Measurements from ENCODE around the gene ODAD4. TPM values are rescaled to one million over a fixed set of nuclear protein-coding genes. Genes with fewer than 3 reads are reported as not detected.

ODAD4 gene
- total RNA-seq, 1 experiment from 2014 or later = 0.98 TPM

GRCh38 chr17:41919165-41919817, 11.1 kb upstream of the ODAD4 start:
- peak; percentile 76 for ATAC-seq
- no peaks in the 10 kb centered on the region for H3K9me3 ChIP-seq (ENCODE audit: control insufficient read depth in 1 of 2, insufficient read depth in 1 of 2, low read depth in 1 of 2, low read length in 2 of 2)
- TSS peak; percentile 77 for BruUV-seq (replicated peaks)
- H4K20me1 ChIP-seq (ENCODE audit: insufficient read depth) = no peaks in the 10 kb centered on the region
- peaks cover 45% of the 10 kb centered on the region for H3K79me2 ChIP-seq (ENCODE audit: insufficient read depth, low read length)
- H3K27me3 ChIP-seq (ENCODE audit: insufficient read depth, low read length) = no peaks in the 10 kb centered on the region
- intact Hi-C loops (cut with micrococcal nuclease) = no loop called here
- peak; percentile 48 for DNase-seq (ENCODE audit: low read depth, low spot score)
- H3K9me2 ChIP-seq (ENCODE audit: insufficient read depth) = 0 out of 2 replicates have a peak, but pooled peaks cover 3% of the 10 kb centered on the region
- H3K4me3 ChIP-seq (replicated peaks in 1 of 2; ENCODE audit: low read depth in 1 of 2, low read length in 2 of 2) = peak overlapping the region; percentile 58 to 99
- H3K36me3 ChIP-seq (ENCODE audit: control insufficient read depth in 1 of 2, insufficient read depth in 2 of 2, low read length in 2 of 2) = peaks cover 0 to 2% of the 10 kb centered on the region in 2 experiments; a peak in 1 of 4 replicates
- peak overlapping the region; percentile 100 for H3K4me2 ChIP-seq (ENCODE audit: low read length)
- H2AFZ ChIP-seq (ENCODE audit: low read depth, low read length, poor library complexity, severe bottlenecking) = peak overlapping the region; percentile 1
- H3K4me1 ChIP-seq (ENCODE audit: control insufficient read depth in 1 of 2, insufficient read depth in 2 of 2, low read length in 2 of 2) = peaks cover 21 to 38% of the 10 kb centered on the region in 2 experiments
- TF ChIP-seq ZNF274 (IDR thresholded peaks at IDR 0.05; ENCODE audit: low read depth, low read length) (no peak), SIN3A (IDR thresholded peaks at IDR 0.05; ENCODE audit: low read depth) (no peak), TCF7L2 (IDR thresholded peaks at IDR 0.05; ENCODE audit: borderline replicate concordance, extremely low read depth, insufficient read depth, insufficient read length) (no peak), RAD21 (IDR thresholded peaks at IDR 0.05; ENCODE audit: low read depth) (no peak), ZBTB33 (IDR thresholded peaks at IDR 0.05; ENCODE audit: extremely low read depth, insufficient replicate concordance, low read length) (no peak), EZH2phosphoT487 (IDR thresholded peaks at IDR 0.05; ENCODE audit: borderline replicate concordance) (no peak), SRF (IDR thresholded peaks at IDR 0.05; ENCODE audit: low read depth) (no peak), YY1 (IDR thresholded peaks at IDR 0.05; ENCODE audit: extremely low read depth, insufficient replicate concordance, low read depth, low read length) (no peak), ATF3 (IDR thresholded peaks at IDR 0.05) (no peak), ZFX (IDR thresholded peaks at IDR 0.05) (peak; percentile 37; the same call in 1 of the 2 replicates), POLR2A (IDR thresholded peaks at IDR 0.05; ENCODE audit: borderline replicate concordance, extremely low read depth, insufficient read depth, insufficient read length) (no peak), FOSL1 (IDR thresholded peaks at IDR 0.05; ENCODE audit: low read depth) (no peak), CEBPB (IDR thresholded peaks at IDR 0.05; ENCODE audit: low read depth) (no peak), POLR2AphosphoS5 (IDR thresholded peaks at IDR 0.05; ENCODE audit: low read depth, low read length) (peak; percentile 22), EGR1 (IDR thresholded peaks at IDR 0.05; ENCODE audit: low read depth) (no peak), ELF1 (IDR thresholded peaks at IDR 0.05; ENCODE audit: borderline replicate concordance, low read depth) (no peak), EZH2 (IDR thresholded peaks at IDR 0.05) (no peak)
- TF ChIP-seq, protein P1, sequence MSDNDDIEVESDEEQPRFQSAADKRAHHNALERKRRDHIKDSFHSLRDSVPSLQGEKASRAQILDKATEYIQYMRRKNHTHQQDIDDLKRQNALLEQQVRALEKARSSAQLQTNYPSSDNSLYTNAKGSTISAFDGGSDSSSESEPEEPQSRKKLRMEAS (IDR thresholded peaks at IDR 0.05) = peak; percentile 89
- TF ChIP-seq, protein P2, sequence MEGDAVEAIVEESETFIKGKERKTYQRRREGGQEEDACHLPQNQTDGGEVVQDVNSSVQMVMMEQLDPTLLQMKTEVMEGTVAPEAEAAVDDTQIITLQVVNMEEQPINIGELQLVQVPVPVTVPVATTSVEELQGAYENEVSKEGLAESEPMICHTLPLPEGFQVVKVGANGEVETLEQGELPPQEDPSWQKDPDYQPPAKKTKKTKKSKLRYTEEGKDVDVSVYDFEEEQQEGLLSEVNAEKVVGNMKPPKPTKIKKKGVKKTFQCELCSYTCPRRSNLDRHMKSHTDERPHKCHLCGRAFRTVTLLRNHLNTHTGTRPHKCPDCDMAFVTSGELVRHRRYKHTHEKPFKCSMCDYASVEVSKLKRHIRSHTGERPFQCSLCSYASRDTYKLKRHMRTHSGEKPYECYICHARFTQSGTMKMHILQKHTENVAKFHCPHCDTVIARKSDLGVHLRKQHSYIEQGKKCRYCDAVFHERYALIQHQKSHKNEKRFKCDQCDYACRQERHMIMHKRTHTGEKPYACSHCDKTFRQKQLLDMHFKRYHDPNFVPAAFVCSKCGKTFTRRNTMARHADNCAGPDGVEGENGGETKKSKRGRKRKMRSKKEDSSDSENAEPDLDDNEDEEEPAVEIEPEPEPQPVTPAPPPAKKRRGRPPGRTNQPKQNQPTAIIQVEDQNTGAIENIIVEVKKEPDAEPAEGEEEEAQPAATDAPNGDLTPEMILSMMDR (IDR thresholded peaks at IDR 0.05 in 2 of 3, conservative IDR thresholded peaks at IDR 0.05 in 1 of 3; ENCODE audit: borderline replicate concordance in 1 of 3, insufficient read depth in 1 of 3, low read depth in 2 of 3, low read length in 2 of 3) = no peak
- peak overlapping the region; percentile 82 for H3K9ac ChIP-seq (ENCODE audit: low read length)
- ChIA-PET POLR2A (interaction anchor here (3.1 kb wide), 1 partner anchor 11 kb away, joined by 38 read pairs; the partner anchor contains the start of gene ODAD4), RAD21 (ENCODE audit: low non-redundant PET in 1 of 2, low total read pairs in 2 of 2, uncharacterized antibody in 2 of 2, unreplicated experiment in 2 of 2) (no interaction called here), CTCF (interaction anchor here (1.0 to 1.4 kb wide), 3 partner anchors 10 to 133 kb away, joined by 3 to 5 read pairs (median 3); partner anchors contain the start of genes JUP and ODAD4)
- peak overlapping the region; percentile 93 for H3K27ac ChIP-seq (ENCODE audit: low read depth, low read length)
